K562 (cell line): Measurements from ENCODE around the gene DOCK4.

Experiments used
- MXI1 ChIP-seq: IDR thresholded peaks from 2 replicates; pipeline ENCODE4 v1.6.1; 2011; ENCODE audit warnings: low read depth, mild to moderate bottlenecking, improper control_type of control experiment, low read length
- POLR2A ChIP-seq: fragments of 450-650 bp; conservative IDR thresholded peaks from 2 replicates; pipeline ENCODE4 v1.6.1; 2016
- SMAD1 ChIP-seq: fragments of 150-350 bp; IDR thresholded peaks from 2 replicates; pipeline ENCODE4 v1.6.1; 2014; ENCODE audit warnings: low read length, low read depth; ENCODE audit not compliant: partially characterized antibody
- TF ChIP-seq, protein P1 (sequence below), 2 experiments: fragments of 450-650 bp; IDR thresholded peaks; 2 replicates each; pipeline ENCODE4 v1.6.1; 2016; ENCODE audit warnings: mild to moderate bottlenecking in 2 of 2, borderline replicate concordance in 1 of 2, low read depth in 1 of 2, moderate library complexity in 1 of 2

GRCh38 chr7:112182749-112183148, 23.4 kb downstream of the DOCK4 start:
- TF ChIP-seq POLR2A: no peak
- no peak for TF ChIP-seq MXI1
- no peak for TF ChIP-seq SMAD1
- TF ChIP-seq, protein P1, sequence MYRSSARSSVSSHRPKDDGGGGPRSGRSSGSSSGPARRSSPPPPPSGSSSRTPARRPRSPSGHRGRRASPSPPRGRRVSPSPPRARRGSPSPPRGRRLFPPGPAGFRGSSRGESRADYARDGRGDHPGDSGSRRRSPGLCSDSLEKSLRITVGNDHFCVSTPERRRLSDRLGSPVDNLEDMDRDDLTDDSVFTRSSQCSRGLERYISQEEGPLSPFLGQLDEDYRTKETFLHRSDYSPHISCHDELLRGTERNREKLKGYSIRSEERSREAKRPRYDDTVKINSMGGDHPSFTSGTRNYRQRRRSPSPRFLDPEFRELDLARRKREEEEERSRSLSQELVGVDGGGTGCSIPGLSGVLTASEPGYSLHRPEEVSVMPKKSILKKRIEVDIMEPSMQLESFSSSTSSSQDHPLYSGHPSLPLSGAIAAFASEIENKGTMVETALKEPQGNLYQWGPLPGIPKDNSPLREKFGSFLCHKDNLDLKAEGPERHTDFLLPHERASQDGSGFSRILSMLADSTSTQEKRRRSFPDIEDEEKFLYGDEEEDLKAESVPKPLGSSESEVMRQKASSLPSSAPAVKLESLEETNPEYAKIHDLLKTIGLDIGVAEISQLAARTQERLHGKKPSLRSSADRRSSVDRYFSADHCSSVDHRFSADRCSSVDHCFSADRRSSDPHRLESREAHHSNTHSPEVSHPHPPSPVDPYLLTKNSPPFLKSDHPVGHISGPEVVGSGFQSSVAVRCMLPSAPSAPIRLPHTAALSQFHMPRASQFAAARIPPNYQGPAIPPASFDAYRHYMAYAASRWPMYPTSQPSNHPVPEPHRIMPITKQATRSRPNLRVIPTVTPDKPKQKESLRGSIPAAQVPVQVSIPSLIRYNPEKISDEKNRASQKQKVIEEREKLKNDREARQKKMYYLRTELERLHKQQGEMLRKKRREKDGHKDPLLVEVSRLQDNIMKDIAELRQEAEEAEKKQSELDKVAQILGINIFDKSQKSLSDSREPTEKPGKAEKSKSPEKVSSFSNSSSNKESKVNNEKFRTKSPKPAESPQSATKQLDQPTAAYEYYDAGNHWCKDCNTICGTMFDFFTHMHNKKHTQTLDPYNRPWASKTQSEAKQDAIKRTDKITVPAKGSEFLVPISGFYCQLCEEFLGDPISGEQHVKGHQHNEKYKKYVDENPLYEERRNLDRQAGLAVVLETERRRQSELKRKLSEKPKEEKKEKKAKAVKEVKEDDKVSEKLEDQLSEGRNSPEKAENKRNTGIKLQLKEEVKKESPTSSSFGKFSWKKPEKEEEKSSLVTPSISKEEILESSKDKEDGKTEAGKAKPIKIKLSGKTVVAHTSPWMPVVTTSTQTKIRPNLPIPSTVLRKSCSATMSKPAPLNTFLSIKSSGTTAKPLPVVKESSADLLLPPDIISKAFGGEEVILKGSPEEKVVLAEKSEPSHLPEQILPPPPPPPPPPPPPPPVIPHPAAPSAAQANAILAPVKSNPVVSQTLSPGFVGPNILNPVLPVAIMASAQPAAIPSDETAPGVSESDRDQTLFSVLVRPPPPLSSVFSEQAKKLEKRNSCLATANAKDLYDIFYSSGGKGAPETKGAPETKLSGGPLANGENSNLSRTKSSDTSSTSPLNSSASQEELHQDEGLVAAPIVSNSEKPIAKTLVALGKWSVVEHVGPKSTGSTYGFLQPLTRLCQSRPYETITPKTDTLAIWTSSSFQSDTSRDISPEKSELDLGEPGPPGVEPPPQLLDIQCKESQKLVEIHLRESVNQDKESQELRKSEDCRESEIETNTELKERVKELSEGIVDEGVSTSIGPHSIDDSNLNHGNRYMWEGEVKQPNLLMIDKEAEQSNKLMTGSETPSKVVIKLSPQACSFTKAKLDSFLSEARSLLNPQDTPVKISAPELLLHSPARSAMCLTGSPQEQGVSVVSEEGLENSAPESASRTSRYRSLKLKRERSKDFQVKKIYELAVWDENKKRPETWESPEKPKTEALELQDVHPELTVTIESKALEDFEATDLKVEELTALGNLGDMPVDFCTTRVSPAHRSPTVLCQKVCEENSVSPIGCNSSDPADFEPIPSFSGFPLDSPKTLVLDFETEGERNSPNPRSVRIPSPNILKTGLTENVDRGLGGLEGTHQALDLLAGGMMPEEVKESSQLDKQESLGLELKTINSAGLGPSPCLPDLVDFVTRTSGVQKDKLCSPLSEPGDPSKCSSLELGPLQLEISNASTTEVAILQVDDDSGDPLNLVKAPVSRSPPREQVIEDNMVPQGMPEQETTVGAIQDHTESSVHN (IDR thresholded peaks at IDR 0.05; ENCODE audit: borderline replicate concordance in 1 of 2, low read depth in 1 of 2): no peak
